GM12891 (cell line): ENCODE results near the gene ZNF547.

Experiments
- POLR2A ChIP-seq: IDR thresholded peaks from 2 replicates; pipeline ENCODE4 v1.6.1; 2011; ENCODE audit warnings: low read depth, low read length, control low read depth
- POLR2AphosphoS5 ChIP-seq: IDR thresholded peaks from 2 replicates; pipeline ENCODE4 v1.6.1; 2011; ENCODE audit warnings: low read depth, low read length, control low read depth

GRCh38 chr19:57321751-57322150 lies 41.6 kb upstream of the ZNF547 start:
- 0 out of 2 replicates have a peak, but pooled peaks have one; percentile 6 for TF ChIP-seq POLR2AphosphoS5
- no peak for TF ChIP-seq POLR2A
